WI38 (cell line): ENCODE results near the gene ZNF579.

ENCODE experiments used
- H3K4me3 ChIP-seq: 2 replicates; pipeline ENCODE4 v1.5.1; 2011; ENCODE audit warnings: low read depth, mild to moderate bottlenecking, control low read depth, low read length
- TF ChIP-seq, protein P1 (sequence below): IDR thresholded peaks from 2 replicates; pipeline ENCODE4 v1.5.1; 2012; ENCODE audit warnings: low read depth, mild to moderate bottlenecking, control low read depth, low read length

The ZNF579 gene

DNA sequence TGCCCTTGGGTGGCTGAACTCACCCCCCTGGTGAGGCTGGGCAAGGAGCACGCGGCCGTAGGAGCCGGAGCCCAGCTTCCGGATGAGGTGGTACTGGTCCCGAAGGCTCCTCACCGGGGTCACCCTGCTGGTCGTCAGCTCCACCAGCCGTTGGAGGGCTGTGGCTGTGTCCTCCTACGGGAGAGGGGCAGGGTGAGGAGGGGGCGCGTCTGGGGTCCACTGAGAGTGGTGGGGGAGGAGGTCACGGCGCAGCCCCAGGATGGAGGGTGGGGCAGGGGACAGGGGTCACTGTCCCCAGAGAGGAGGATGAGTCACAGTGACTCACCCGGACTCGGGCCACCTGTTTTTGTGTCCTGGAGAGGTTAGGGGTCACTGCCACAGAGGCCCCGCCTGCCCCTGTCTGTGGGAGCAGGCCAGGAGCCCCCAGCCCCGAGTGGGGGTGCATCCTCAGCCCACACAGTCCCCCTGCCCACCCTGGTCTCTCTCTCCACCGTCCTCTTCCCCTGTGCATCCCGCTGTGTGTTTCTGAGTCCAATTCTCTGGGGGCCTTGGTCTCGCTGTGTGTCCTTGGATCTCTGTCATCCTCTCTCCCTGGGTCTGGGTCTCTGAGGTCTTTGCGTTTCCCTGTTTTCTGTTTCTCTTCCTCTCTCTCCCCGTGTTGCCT lies 35.7 kb downstream of the ZNF579 start:
- no peak overlapping the region for H3K4me3 ChIP-seq
- TF ChIP-seq, protein P1, sequence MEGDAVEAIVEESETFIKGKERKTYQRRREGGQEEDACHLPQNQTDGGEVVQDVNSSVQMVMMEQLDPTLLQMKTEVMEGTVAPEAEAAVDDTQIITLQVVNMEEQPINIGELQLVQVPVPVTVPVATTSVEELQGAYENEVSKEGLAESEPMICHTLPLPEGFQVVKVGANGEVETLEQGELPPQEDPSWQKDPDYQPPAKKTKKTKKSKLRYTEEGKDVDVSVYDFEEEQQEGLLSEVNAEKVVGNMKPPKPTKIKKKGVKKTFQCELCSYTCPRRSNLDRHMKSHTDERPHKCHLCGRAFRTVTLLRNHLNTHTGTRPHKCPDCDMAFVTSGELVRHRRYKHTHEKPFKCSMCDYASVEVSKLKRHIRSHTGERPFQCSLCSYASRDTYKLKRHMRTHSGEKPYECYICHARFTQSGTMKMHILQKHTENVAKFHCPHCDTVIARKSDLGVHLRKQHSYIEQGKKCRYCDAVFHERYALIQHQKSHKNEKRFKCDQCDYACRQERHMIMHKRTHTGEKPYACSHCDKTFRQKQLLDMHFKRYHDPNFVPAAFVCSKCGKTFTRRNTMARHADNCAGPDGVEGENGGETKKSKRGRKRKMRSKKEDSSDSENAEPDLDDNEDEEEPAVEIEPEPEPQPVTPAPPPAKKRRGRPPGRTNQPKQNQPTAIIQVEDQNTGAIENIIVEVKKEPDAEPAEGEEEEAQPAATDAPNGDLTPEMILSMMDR, result no peak

DNA sequence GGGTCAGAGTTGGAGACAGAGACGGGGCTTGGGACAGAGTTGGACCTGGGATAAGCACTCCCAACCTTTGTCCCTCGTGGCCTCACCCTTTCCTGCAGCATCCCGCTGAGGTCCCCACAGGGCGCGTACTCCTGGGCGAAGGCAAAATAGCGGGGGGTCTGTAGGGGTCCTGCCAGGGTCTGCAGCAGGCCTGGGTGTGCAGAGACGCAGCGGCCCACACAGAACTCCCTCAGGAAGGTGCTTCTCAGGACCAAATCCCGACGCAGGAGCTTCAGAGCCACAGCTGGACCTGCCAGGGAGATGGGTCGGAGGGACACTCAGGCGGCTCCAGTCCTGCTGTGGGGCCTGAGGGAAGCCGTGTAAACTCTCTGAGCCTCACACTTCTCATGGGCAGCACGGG lies 36.6 kb downstream of the ZNF579 start:
- TF ChIP-seq, protein P1, result no peak
- no peak overlapping the region for H3K4me3 ChIP-seq

DNA sequence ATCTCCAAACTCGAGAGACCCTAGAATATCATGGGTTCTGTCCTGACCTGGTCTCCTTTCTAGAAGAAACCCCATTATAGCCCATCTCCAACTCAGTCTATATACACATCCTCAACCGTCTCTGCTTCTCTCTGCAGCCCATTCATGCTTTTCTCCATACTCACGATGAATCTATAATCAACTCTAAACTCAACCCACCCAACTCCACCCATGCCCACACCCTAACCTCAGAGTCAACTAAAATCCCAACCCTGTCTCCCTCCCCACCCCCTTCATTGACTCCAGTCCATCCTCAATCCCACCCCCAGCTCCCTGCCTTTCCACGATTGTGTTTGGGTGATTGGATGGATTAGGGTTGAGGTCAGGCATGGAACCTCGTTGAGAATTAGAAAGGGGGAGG lies 37.1 kb downstream of the ZNF579 start:
- H3K4me3 ChIP-seq, result no peak overlapping the region
- TF ChIP-seq, protein P1, result no peak

DNA sequence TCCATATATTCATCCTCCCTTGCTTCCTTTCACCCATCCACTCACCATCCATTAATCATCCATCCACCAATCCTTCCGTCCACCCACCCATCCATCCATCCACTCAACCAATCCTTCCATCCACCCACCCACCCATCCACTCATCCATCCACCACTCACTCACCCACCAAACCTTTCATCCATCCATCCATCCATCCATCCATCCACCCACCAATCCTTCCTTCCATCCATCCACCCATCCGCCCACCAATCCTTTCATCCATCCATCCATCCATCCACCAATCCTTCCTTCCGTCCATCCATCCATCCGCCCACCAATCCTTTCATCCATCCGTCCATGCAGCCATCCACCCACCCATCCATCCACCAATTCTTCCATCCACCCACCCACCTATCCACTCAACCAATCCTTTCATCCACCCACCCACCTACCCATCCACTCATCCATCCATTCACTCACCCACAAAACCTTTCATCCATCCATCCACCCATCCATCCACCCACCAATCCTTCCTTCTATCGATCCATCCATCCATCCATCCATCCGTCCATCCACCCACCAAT lies 38.3 kb downstream of the ZNF579 start:
- H3K4me3 ChIP-seq, result no peak overlapping the region
- TF ChIP-seq, protein P1, result no peak

DNA sequence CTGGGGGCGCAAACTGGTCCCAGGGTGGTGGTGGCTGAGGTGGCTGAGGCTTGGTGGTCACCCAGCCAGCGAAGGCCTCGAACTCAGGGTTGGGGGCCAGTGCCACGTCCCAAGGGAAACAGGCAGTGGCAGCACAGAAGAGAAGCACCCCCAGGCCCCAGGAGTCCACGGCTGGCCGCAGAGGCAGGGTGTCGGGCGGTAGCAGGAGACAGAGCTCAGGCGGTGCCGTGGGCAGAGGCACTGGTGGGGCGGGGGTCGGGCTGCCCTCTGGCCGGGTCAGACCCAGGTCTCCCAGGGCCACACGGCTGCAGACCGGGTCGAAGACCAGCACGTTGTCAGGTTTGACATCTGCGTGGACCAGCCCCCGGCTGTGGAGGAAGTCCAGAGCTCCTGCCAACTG lies 39.6 kb downstream of the ZNF579 start:
- no peak overlapping the region for H3K4me3 ChIP-seq
- TF ChIP-seq, protein P1, result no peak

DNA sequence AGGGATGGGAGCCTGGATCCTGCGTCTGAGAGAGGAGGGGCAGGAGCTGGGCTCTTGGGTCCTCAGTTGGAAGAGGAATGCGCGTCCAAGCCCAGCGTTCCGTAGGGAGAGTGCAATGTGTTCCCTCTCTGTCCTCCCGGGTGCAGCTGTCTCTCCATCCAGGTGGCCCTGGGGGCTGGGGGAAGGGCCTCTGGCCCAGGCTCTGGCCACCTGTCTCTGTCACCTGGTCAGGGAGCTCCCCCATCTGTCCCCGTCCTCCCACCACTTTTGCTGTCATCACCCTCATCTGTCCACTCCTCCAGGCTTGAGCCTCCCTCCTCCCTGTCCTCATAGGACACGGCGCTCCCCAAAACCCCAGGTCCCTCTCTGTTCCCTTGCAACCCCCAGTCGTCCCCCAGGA lies 40.0 kb downstream of the ZNF579 start:
- no peak overlapping the region for H3K4me3 ChIP-seq
- TF ChIP-seq, protein P1, result no peak

DNA sequence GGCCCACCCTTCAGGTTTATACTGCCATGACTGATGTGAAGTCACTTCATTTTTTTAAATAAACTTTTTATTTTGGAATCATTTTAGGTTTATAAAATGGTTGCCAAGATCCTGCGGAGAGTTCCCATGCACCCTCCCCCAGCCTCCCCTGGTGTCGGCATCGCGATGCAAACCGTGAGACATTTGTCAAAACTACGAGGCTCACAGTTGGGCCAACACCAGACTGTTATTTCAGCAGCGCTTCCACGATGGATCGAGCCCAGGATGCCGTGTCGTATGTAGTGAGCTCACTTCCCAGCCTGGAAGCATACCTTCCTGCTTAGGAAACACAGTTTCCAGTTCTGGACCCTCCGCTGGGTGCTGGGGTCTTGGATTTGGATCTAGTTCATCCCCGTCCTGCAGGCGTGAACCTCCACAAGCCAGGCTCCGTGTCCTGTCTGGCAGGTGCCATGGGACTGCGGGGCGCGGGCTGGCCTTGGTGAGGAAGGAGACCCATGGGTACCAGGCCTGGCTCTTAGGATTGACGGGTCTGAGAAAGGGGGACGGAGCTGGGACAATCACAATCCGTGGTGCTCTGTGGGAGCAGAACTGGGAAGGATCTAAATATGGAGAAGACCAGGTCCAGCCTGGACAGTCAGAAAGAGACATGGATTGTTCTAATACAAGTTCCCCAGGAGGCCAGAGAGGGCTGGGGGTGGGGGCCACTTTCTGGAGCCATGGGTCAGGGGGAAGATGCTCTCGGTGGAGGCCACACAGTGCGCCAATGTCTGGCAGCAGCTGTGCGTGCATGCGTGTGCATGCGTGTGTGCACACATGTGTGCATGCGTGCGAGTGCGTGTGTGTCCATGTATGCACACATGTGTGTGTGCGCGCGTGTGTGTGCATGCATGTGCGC lies 41.3 kb downstream of the ZNF579 start:
- H3K4me3 ChIP-seq, result no peak overlapping the region
- TF ChIP-seq, protein P1, result no peak
